Thyroid gland (tissue), 4 donors: ENCODE measurements around the gene WDR20. TPM values are rescaled to one million over a fixed set of nuclear protein-coding genes. Genes with fewer than 3 reads are reported as not detected.

ENCODE experiments used
- DNase-seq, 2 donors: peaks; one replicate each; pipeline ENCODE4 v3.0.0-alpha.2; 2019
- H3K27ac ChIP-seq, 3 donors: fragments of 200-600 bp; sonication (generic); 1 replicate in 2 of 3; 2 replicates in 1 of 3; pipeline ENCODE4 v1.5.1; 2016 to 2019; ENCODE audit warnings: mild to moderate bottlenecking in 1 of 3, moderate library complexity in 1 of 3
- H3K27me3 ChIP-seq: fragments of 200-600 bp; sonication (generic); one replicate; pipeline ENCODE4 v1.5.1; 2019
- H3K36me3 ChIP-seq, 2 donors: fragments of 200-600 bp; sonication (generic); one replicate each; pipeline ENCODE4 v1.5.1; 2016 to 2019
- H3K4me1 ChIP-seq, 2 donors: fragments of 200-600 bp; sonication (generic); one replicate each; pipeline ENCODE4 v1.5.1; 2017 to 2019
- H3K4me3 ChIP-seq, 3 donors: fragments of 200-600 bp; sonication (generic); replicated peaks in 1 of 3; 1 replicate in 2 of 3; 2 replicates in 1 of 3; pipeline ENCODE4 v1.5.1; 2016; ENCODE audit warnings: mild to moderate bottlenecking in 1 of 3
- H3K9me3 ChIP-seq: fragments of 200-600 bp; sonication (generic); one replicate; pipeline ENCODE4 v1.5.1; 2017
- CTCF ChIP-seq, 6 experiments: fragments of 200-600 bp in 3 of 6; fragments of 450-650 bp in 3 of 6; sonication (generic) in 3 of 6; IDR thresholded peaks; one replicate each; pipeline ENCODE4 v1.5.1; 2016 to 2019; ENCODE audit warnings: antibody characterized with exemption in 6 of 6, mild to moderate bottlenecking in 2 of 6, inconsistent platforms in 1 of 6, moderate library complexity in 1 of 6
- POLR2A ChIP-seq, 2 donors: fragments of 450-650 bp; IDR thresholded peaks; one replicate each; pipeline ENCODE4 v1.6.1; 2017; ENCODE audit warnings: antibody characterized with exemption in 2 of 2, mild to moderate bottlenecking in 2 of 2, moderate library complexity in 1 of 2
- WGBS, 2 donors: methylation state at CpG; one replicate each; pipeline ENCODE4 v1.1.5; 2017; 5-methylcytosine and 5-hydroxymethylcytosine counted together
- intact Hi-C: fragments of 100-400 bp; cut with DNase I; formaldehyde crosslinking; loops from one replicate; pipeline ENCODE4 v1.15.1; 2023
- total RNA-seq, 4 donors: library from RNA; depleted of rRNA; stranded (reverse); fragments of >200 nt; gene quantifications; one replicate each; pipeline ENCODE4 v1.2.3, GENCODE V29; 2016

The WDR20 gene
- total RNA-seq, 4 donors from 2014 or later = 27.1 to 48.8 (median 37.6) TPM

GRCh38 chr14:102250636-102251035, 110.9 kb downstream of the WDR20 start:
- Histone ChIP-seq H3K9me3 (no peaks in the 10 kb centered on the region), H3K36me3 (peaks cover 0 to 5% of the 10 kb centered on the region in 2 donors), H3K27me3 (no peaks in the 10 kb centered on the region), H3K4me1 (peaks cover 0 to 4% of the 10 kb centered on the region in 2 donors), H3K27ac (no peak overlapping the region), H3K4me3 (no peak overlapping the region)
- WGBS, 2 donors = 92 to 97% methylated on average over 15 of the region's 15 CpGs
- intact Hi-C loops = no loop called here
- TF ChIP-seq POLR2A (IDR thresholded peaks at IDR 0.05) (no peak), CTCF (IDR thresholded peaks at IDR 0.05) (no peak)
- no peak for DNase-seq

- WGBS, 2 donors = 94 to 97% methylated on average over 8 of the region's 8 CpGs
These were observed 111.5 kb downstream of the WDR20 start for GRCh38 chr14:102251161-102251560.

GRCh38 chr14:102252834-102253801, 113.4 kb downstream of the WDR20 start:
- Histone ChIP-seq H3K27me3 (no peaks in the 10 kb centered on the region), H3K36me3 (peaks cover 0 to 5% of the 10 kb centered on the region in 2 donors), H3K4me1 (peaks cover 0 to 4% of the 10 kb centered on the region in 2 donors), H3K4me3 (no peak overlapping the region), H3K27ac (no peak overlapping the region), H3K9me3 (no peaks in the 10 kb centered on the region)
- TF ChIP-seq POLR2A (IDR thresholded peaks at IDR 0.05) = no peak
- no peak for TF ChIP-seq CTCF (IDR thresholded peaks at IDR 0.05)
- WGBS, 2 donors = 88 to 91% methylated on average over 21 of the region's 21 CpGs
- intact Hi-C loops = no loop called here
- no peak for DNase-seq

More at GRCh38 chr14:102251161-102251560, 111.5 kb downstream of the WDR20 start:
- intact Hi-C loops = no loop called here
- no peak for DNase-seq
- Histone ChIP-seq H3K27ac (no peak overlapping the region), H3K36me3 (peaks cover 0 to 5% of the 10 kb centered on the region in 2 donors), H3K27me3 (no peaks in the 10 kb centered on the region), H3K9me3 (no peaks in the 10 kb centered on the region), H3K4me1 (peaks cover 0 to 4% of the 10 kb centered on the region in 2 donors), H3K4me3 (no peak overlapping the region)
- no peak for TF ChIP-seq CTCF (IDR thresholded peaks at IDR 0.05)

GRCh38 chr14:102255401-102256190, 115.9 kb downstream of the WDR20 start:
- Histone ChIP-seq H3K4me3 (no peak overlapping the region), H3K4me1 (peaks cover 0 to 4% of the 10 kb centered on the region in 2 donors), H3K36me3 (no peaks in the 10 kb centered on the region), H3K27ac (peak overlapping the region in 1 of 3 donors; percentile 3), H3K27me3 (no peaks in the 10 kb centered on the region), H3K9me3 (no peaks in the 10 kb centered on the region)
- intact Hi-C loops = no loop called here
- 78 to 80% methylated on average over 8 to 9 of the region's 9 CpGs for WGBS, 2 donors
- no peak for TF ChIP-seq POLR2A (IDR thresholded peaks at IDR 0.05)
- no peak for TF ChIP-seq CTCF (IDR thresholded peaks at IDR 0.05)
- no peak for DNase-seq
